Astrocyte (in vitro differentiated cells and primary cell): ENCODE measurements around the gene MXRA8.

Experiments
- CTCF ChIP-seq: IDR thresholded peaks from 2 replicates; pipeline ENCODE4 v1.5.1; 2011; ENCODE audit warnings: low read depth, mild to moderate bottlenecking, inconsistent platforms, low read length, moderate library complexity; ENCODE audit not compliant: insufficient read depth
- EZH2 ChIP-seq: IDR thresholded peaks from 2 replicates; pipeline ENCODE4 v1.6.1; 2012; ENCODE audit warnings: mild to moderate bottlenecking, low read length, inconsistent platforms; ENCODE audit not compliant: insufficient read depth

DNA sequence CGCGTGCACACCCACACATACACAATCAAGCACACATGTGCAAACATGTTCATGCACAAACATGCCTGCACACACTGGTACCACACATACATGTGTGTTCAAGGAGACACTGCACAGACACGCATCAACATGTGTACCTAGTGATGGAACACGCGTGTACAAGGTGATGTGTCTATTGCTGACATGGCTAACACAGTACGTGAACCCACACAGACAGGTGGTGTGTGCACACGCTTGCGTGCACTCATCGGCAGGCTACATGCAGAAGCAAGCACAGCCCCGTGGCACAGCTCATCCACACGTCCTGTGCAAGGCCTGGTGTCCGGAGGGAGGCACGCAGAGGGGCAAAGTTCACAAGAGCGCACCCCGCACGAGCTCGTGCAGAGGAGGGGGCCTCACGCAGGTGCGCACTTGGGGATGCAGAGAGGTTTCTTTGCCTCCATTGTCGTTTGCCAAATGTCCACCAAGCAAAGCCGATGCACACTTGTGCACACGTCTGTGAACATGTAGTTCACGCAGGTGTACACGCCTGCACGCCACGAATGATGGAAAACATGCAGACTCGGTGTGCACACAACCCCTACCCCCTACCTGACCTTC is 51.6 kb downstream of the MXRA8 start:
- TF ChIP-seq CTCF (no peak), EZH2 (no peak)
